Hematopoietic multipotent progenitor cell treated with erythropoietin and hydrocortisone succinate and interleukin-3 and kit ligand, for 4 days (in vitro differentiated cells): Measurements from ENCODE around the gene UTP14A.
"Not testable (repeated sequence)": the region's sequence is repeated elsewhere in the genome, so short reads cannot be mapped to it uniquely, and the experiment has no call there.

Experiments
- DNase-seq: peaks from one replicate; pipeline ENCODE4 v3.0.0-alpha.2; 2015

Gene UTP14A

GRCh38 chrX:129905787-129906580 is at the start of gene UTP14A:
UTP14A (plus strand) TSS chrX:129906164; CDS start chrX:129906211, 47 bp downstream.
- peak; percentile 96 for DNase-seq

DNA sequence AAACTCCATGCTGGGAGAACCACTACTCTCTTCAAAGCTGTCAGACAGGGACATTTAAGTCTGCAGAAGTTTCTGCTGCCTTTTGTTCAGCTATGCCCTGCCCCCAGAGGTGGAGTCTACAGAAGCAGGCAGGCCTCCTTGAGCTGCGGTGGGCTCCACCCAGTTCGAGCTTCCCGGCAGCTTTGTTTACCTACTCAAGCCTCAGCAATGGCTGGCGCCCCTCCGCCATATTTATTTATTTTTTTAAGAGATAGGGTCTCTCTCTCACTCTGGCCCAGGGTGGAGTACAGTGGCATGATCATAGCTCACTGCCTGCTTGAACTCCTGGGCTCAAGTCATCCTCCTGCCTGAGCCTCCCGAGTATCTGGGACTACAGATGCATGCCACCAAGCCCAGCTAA is 46.8 kb upstream of the UTP14A start:
- not testable (repeated sequence) for DNase-seq

- not testable (repeated sequence) for DNase-seq
These were observed 39.6 kb upstream of the UTP14A start for GRCh38 chrX:129866321-129866720.

- no peak for DNase-seq
These were observed 33.4 kb upstream of the UTP14A start for GRCh38 chrX:129872524-129872923.

- DNase-seq: no peak
These were observed 30.3 kb upstream of the UTP14A start for GRCh38 chrX:129875669-129876068.

- DNase-seq: no peak
These were observed 29.1 kb upstream of the UTP14A start for GRCh38 chrX:129876771-129877305.

DNA sequence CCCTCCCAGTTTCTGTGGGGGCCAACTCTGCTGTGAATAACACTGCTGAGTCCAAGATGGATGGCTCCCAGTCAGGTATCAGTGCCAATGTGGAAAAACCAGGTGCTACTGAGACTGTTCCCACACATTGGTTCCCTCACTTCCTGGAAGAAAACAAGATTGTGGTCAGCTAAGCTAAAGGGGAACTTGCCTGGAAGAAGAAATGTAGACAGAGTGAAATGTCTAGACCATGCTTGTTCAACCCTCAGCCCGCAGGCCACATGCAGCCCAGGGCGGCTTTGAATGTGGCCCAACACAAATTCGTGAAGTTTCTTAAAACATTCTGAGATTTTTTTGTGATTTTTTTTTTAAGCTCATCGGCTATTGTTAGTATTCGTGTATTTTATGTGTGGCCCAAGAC is 28.6 kb upstream of the UTP14A start:
- DNase-seq: peak; percentile 13

- no peak for DNase-seq
These were observed 5.9 kb upstream of the UTP14A start for GRCh38 chrX:129900054-129900453.

DNA sequence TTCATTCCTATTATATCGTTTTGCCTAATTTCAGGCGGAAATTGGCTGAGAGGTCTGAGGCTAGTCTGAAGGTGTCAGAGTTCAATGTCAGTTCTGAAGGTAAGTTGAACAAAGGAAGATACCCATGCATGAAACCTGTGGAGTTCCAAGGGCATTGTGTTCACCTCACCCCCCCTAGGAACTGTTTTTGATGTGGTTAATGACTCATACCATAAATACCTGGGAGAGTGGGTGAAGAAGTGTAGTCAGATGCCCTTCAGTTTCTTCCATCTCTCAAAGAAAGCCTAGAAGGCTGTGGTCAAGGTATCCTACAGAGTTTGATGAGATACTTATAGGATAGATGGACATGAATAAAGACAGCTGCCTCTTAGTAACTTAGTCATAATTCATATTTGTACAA is 2.7 kb downstream of the UTP14A start:
- no peak for DNase-seq

GRCh38 chrX:129925305-129926092 is 19.5 kb downstream of the UTP14A start:
- peak; percentile 85 for DNase-seq

DNA sequence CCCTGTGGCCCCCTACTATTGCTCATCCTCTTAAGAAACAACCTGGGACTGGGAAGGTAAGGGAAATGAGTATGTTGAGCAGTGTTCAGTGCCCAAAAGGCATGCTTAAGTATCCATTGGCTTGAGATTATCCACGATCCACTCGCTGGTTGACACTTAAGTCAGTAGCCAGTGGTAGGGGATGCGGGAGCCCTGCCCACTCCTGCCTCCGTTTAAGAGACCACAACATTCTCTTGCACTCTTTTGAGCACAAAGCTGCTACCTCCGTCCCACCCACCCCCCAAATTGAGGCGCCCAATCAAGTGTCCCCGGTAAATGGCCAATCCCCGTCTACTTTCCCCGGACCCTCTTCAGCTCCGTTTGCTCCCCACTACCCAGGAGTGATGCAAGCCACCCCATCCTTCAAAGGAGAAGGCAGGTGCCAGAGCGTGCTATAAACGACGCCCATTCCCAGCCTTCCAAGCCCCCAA is 25.0 kb downstream of the UTP14A start:
- DNase-seq: no peak

DNA sequence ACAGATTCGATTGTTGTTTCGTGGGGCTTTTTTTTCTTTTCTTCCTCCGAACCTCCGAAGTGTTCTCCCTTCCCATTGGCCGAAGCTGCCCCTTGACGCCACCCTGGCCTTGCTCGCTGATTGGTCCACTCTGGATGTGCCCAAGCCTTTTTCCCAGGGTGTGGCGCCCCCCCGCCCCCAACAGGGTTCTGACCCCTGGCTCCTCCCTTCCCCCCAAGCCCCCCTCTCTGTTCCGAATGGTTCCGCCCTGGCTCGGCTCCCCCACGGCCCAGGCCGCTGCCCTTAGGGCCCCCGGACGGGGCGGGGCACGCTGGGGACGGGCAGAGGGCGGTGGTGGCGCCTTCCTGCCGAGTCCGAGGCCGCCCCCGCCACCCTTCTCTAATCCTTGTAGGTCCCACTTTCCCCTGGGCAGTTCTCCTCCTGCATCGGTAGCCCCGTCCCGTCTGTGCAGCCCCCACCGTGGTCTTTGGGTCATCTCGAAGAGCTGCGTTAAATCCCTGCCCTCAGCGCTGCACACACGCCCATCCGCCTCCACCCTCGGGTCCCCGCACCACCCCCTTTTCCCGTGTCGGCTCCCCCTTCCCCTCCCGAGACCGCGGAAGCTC is 25.5 kb downstream of the UTP14A start:
- DNase-seq: peak; percentile 95

DNA sequence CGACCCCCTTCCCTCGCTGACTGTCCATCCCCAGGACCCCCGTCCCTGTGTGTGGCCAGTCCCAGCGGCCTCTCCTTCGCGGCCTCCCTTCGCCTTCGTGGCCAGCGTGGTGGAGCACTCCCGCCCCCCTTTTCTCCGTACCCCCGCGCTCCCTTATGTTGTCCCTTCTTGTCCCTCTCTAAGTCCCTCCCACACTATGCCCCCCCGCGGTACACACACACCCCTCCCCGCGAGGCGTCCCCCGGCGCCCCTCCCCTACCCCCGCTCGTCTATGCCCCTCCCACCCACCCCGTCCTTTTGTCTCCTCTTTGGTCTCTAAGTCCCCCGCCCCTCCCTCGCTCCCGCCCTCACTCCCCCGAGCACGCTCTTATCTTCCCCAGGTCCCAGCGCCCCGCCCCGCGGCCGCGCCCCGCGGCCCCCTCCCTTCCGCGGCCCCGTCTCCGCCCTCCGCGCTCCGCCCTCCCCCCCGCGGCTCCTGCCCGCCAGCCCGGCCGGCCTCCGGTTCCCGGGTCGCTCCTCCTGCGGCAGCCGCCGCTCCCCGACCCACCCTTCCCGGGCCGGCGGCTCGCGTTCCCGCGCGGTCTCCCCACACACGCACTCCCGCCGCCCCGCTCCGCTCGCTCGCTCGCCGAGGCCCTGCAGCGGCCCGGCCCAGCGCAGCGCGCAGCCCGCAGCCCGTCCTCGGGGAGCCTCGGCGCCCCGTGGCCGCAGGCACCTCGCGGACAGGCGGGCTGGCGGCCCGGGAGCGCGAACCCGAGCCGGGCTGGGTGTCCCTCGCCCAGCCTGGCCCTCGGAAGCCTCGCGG is 26.3 kb downstream of the UTP14A start:
- DNase-seq: peak; percentile 95

- peak; percentile 61 for DNase-seq
These were observed 26.9 kb downstream of the UTP14A start for GRCh38 chrX:129932821-129933321.

DNA sequence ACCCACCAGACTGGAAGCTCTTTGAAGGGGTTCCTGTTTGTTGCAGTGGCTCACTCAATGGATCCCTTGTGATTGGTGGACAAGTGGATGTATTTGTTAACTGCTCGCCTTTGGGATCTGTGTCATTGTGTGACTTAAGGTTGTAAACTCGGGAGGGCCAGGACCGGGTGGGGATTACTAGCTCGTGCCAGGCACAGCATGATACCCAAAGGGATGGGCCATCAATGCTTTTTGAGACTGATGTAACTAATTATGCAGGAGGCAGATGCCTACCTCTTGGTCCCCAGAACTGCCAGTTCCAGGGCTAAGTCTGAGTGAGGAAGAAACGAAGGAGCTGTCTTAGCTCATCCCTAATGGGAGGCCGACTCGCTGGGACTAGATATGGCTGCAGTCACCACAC is 27.7 kb downstream of the UTP14A start:
- no peak for DNase-seq

GRCh38 chrX:129934461-129934860 is 28.5 kb downstream of the UTP14A start:
- no peak for DNase-seq

GRCh38 chrX:129934952-129935351 is 29.0 kb downstream of the UTP14A start:
- no peak for DNase-seq

GRCh38 chrX:129938081-129938480 is 32.1 kb downstream of the UTP14A start:
- no peak for DNase-seq

DNA sequence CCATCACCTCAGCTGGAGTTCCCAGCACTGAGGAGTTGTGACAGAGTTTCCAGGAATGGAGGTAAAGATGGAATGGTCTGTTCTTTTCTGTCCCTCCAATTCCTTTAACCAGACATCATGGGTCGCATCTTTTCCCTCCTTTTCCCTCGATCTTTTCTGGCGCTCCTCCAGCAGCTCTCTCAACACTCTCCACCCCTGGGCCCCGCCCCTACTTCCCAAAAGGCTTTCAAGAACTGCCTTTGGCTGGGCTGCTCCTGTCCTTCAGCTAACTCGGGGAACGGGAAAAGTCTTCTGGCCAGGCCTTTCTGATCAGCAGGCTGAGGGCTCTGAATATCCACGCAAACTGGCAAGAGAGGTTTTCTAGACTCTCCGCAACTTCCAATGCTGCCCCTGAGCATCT is 34.0 kb downstream of the UTP14A start:
- DNase-seq: no peak

DNA sequence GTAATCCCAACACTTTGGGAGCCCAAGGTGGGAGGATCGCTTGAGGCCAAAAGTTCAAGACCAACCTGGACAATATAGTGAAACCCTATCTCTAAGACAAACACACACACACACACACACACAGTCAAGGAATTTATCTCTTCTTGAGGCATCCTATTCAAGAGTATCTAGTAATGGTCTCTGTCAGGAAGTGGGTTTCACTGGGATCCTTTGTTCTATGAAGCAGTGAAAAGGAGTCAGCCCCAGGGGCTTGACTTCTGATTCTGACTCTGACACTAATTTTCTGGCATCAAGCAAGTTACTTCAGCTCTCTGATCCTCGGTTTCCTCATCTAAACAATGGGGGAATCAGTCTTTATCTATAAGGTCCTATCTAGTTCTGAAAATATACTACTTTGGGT is 34.8 kb downstream of the UTP14A start:
- DNase-seq: no peak

GRCh38 chrX:129945131-129945530 is 39.2 kb downstream of the UTP14A start:
- DNase-seq: no peak

DNA sequence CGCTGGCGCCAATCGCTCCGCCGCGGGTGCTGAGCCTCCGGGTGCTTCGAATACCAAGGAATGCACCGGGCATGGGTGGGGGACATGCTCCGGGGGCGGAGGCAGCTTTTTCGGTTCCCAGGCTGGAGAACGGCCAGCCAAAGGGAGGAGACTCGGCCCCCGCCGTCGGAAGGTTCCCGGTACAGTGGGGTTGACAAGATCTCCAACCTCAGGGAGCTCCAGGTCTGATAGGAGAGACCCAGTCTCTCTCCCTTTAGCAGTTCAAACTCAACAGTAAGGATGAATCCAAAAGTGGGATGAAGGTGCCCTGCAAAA is 47.3 kb downstream of the UTP14A start:
- no peak for DNase-seq
